ENCODE measurements around the gene STK32B.

DNA sequence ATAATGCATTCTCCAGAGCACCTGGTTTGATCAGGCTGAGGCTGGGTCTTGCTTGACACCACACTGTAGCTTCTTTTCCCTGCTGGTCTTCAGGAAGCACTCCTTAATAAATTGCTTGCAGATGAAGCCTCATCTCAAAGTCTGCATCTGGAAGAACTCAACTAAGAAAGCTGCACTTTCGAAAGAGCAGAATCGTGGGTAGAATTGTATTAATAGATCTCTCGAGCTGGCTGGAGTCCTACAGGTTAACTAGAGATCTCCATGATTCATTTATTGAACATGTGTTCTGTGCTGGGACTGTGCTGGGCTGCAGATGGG is 152.7 kb downstream of the STK32B start:
- TF ChIP-seq NFIC (IDR thresholded peaks at IDR 0.05; ENCODE audit: borderline replicate concordance) (no peak), GATA2 (CRISPR knock-in tag; IDR thresholded peaks at IDR 0.05) (no peak), GABPA (IDR thresholded peaks at IDR 0.05; ENCODE audit: low read depth) (no peak)
- TF ChIP-seq, protein P1, sequence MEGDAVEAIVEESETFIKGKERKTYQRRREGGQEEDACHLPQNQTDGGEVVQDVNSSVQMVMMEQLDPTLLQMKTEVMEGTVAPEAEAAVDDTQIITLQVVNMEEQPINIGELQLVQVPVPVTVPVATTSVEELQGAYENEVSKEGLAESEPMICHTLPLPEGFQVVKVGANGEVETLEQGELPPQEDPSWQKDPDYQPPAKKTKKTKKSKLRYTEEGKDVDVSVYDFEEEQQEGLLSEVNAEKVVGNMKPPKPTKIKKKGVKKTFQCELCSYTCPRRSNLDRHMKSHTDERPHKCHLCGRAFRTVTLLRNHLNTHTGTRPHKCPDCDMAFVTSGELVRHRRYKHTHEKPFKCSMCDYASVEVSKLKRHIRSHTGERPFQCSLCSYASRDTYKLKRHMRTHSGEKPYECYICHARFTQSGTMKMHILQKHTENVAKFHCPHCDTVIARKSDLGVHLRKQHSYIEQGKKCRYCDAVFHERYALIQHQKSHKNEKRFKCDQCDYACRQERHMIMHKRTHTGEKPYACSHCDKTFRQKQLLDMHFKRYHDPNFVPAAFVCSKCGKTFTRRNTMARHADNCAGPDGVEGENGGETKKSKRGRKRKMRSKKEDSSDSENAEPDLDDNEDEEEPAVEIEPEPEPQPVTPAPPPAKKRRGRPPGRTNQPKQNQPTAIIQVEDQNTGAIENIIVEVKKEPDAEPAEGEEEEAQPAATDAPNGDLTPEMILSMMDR (IDR thresholded peaks at IDR 0.05) = no peak

Data from SK-N-SH (cell line).